NCI-H2171 treated with DMSO at 0.1 percent for 48 hours (cell line): ENCODE results near the gene LRFN3.
"Not testable (repeated sequence)": the region's sequence is repeated elsewhere in the genome, so short reads cannot be mapped to it uniquely, and the experiment has no call there.

Experiments used
- DNase-seq: peaks from one replicate; lab custom pipeline; 2025; lab: John Stamatoyannopoulos, UW

The LRFN3 gene

GRCh38 chr19:35977446-35978222 lies 41.5 kb downstream of the LRFN3 start:
- DNase-seq: peak; percentile 85

GRCh38 chr19:35978271-35978670 lies 42.1 kb downstream of the LRFN3 start:
- no peak for DNase-seq

GRCh38 chr19:35978832-35979365 lies 42.7 kb downstream of the LRFN3 start:
- DNase-seq: no peak

GRCh38 chr19:35980997-35981396 lies 44.8 kb downstream of the LRFN3 start:
- DNase-seq: not testable (repeated sequence)

GRCh38 chr19:35983177-35983576 lies 47.0 kb downstream of the LRFN3 start:
- DNase-seq: no peak

- DNase-seq: no peak
Measured at GRCh38 chr19:35986111-35986510, 49.9 kb downstream of the LRFN3 start.

GRCh38 chr19:35986664-35987570 lies 50.7 kb downstream of the LRFN3 start:
- peak; percentile 54 for DNase-seq

GRCh38 chr19:35987571-35987896 lies 51.4 kb downstream of the LRFN3 start:
- DNase-seq: no peak

GRCh38 chr19:35988824-35989223 lies 52.6 kb downstream of the LRFN3 start:
- DNase-seq: no peak

GRCh38 chr19:35990156-35990555 lies 54.0 kb downstream of the LRFN3 start:
- no peak for DNase-seq

GRCh38 chr19:35990771-35991730 lies 54.9 kb downstream of the LRFN3 start:
- no peak for DNase-seq

GRCh38 chr19:35991731-35992450 lies 55.7 kb downstream of the LRFN3 start:
- DNase-seq: peak; percentile 42

GRCh38 chr19:35992907-35993765 lies 57.0 kb downstream of the LRFN3 start:
- no peak for DNase-seq

- no peak for DNase-seq
Measured at GRCh38 chr19:35993923-35994598, 57.9 kb downstream of the LRFN3 start.
